ENCODE measurements around the gene FOXO3B.
"Not testable (repeated sequence)": the region's sequence is repeated elsewhere in the genome, so short reads cannot be mapped to it uniquely, and the experiment has no call there.

DNA sequence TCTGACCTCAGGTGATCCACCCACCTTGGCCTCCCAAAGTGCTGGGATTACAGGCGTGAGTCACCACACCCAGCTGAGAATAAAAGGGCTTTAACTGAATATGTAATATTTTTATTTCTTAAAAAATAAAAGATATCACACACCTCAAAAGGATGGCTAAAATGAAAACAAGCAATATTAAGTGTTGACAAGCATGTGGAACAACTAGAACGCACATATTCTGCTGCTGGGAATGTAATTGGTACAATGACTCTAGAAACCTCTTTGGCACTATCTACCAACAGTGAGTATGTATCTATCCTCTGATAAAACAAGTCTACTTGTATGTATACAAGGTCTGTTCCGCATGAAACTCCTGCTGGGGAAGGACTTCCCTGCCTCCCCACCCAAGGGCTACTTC is 5.2 kb downstream of the FOXO3B start:
- TF ChIP-seq, protein P1, sequence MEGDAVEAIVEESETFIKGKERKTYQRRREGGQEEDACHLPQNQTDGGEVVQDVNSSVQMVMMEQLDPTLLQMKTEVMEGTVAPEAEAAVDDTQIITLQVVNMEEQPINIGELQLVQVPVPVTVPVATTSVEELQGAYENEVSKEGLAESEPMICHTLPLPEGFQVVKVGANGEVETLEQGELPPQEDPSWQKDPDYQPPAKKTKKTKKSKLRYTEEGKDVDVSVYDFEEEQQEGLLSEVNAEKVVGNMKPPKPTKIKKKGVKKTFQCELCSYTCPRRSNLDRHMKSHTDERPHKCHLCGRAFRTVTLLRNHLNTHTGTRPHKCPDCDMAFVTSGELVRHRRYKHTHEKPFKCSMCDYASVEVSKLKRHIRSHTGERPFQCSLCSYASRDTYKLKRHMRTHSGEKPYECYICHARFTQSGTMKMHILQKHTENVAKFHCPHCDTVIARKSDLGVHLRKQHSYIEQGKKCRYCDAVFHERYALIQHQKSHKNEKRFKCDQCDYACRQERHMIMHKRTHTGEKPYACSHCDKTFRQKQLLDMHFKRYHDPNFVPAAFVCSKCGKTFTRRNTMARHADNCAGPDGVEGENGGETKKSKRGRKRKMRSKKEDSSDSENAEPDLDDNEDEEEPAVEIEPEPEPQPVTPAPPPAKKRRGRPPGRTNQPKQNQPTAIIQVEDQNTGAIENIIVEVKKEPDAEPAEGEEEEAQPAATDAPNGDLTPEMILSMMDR (conservative IDR thresholded peaks at IDR 0.05 in 1 of 2, IDR thresholded peaks at IDR 0.05 in 1 of 2; ENCODE audit: extremely low read depth in 1 of 2, insufficient read depth in 1 of 2, low read depth in 1 of 2, low read length in 2 of 2): not testable (repeated sequence)
- TF ChIP-seq EZH2 (IDR thresholded peaks at IDR 0.05; ENCODE audit: borderline replicate concordance, low read length): not testable (repeated sequence)
